Parathyroid adenoma (tissue), 2 donors: Measurements from ENCODE around the gene LRP8.
A peak's percentile ranks its signal among the peaks of the same experiment; 100 is the strongest.

Experiments
- H2AFZ ChIP-seq: fragments of 300-600 bp; sonication (generic); one replicate; pipeline ENCODE4 v1.7.0; 2017; ENCODE audit warnings: antibody characterized with exemption, mild to moderate bottlenecking
- H3K27ac ChIP-seq: fragments of 300-600 bp; sonication (generic); one replicate; pipeline ENCODE4 v1.7.0; 2017
- H3K27me3 ChIP-seq: fragments of 300-600 bp; sonication (generic); one replicate; pipeline ENCODE4 v1.7.0; 2017; ENCODE audit warnings: low read length; ENCODE audit not compliant: control insufficient read depth, insufficient read depth
- H3K36me3 ChIP-seq: fragments of 300-600 bp; sonication (generic); one replicate; pipeline ENCODE4 v1.7.0; 2017; ENCODE audit warnings: low read length; ENCODE audit not compliant: control insufficient read depth, insufficient read depth
- H3K4me1 ChIP-seq: fragments of 300-600 bp; sonication (generic); one replicate; pipeline ENCODE4 v1.7.0; 2017; ENCODE audit warnings: control low read depth
- H3K4me2 ChIP-seq: fragments of 300-600 bp; sonication (generic); one replicate; pipeline ENCODE4 v1.7.0; 2017; ENCODE audit warnings: low read length
- H3K4me3 ChIP-seq: fragments of 300-600 bp; sonication (generic); one replicate; pipeline ENCODE4 v1.7.0; 2017; ENCODE audit warnings: low read depth, low read length
- H3K79me2 ChIP-seq: fragments of 300-600 bp; sonication (generic); one replicate; pipeline ENCODE4 v1.7.0; 2017; ENCODE audit warnings: control low read depth
- H3K9ac ChIP-seq: fragments of 300-600 bp; sonication (generic); one replicate; pipeline ENCODE4 v1.7.0; 2017; ENCODE audit warnings: mild to moderate bottlenecking
- H3K9me3 ChIP-seq: fragments of 300-600 bp; sonication (generic); one replicate; pipeline ENCODE4 v1.7.0; 2017; ENCODE audit warnings: low read length; ENCODE audit not compliant: control insufficient read depth
- CTCF ChIP-seq: fragments of 300-600 bp; sonication (generic); IDR thresholded peaks from one replicate; pipeline ENCODE4 v1.7.0; 2017; ENCODE audit warnings: antibody characterized with exemption, mild to moderate bottlenecking
- donor health status: primary hyperparathyroidism.

LRP8 gene

GRCh38 chr1:53238197-53239155 is 89.4 kb downstream of the LRP8 start, which contains the start of gene MAGOH:
MAGOH (minus strand) TSS chr1:53238518; CDS start chr1:53238448, 70 bp downstream.
- Histone ChIP-seq H3K27me3 (no peaks in the 10 kb centered on the region), H3K9ac (no peak within 1 kb of the TSS), H3K9me3 (no peaks in the 10 kb centered on the region), H3K79me2 (peaks cover 5% of the 10 kb centered on the region), H3K36me3 (no peaks in the 10 kb centered on the region), H2AFZ (peak within 1 kb of the TSS; percentile 96), H3K27ac (peak within 1 kb of the TSS; percentile 48), H3K4me1 (peaks cover 5% of the 10 kb centered on the region), H3K4me2 (peak within 1 kb of the TSS; percentile 76), H3K4me3 (peak within 1 kb of the TSS; percentile 75)
- no peak for TF ChIP-seq CTCF

- Histone ChIP-seq H3K9ac (no peak overlapping the region), H3K4me2 (peak overlapping the region; percentile 76), H3K9me3 (no peaks in the 10 kb centered on the region), H2AFZ (peak overlapping the region; percentile 96), H3K27ac (no peak overlapping the region), H3K27me3 (no peaks in the 10 kb centered on the region), H3K79me2 (peaks cover 5% of the 10 kb centered on the region), H3K4me1 (peaks cover 5% of the 10 kb centered on the region), H3K36me3 (no peaks in the 10 kb centered on the region), H3K4me3 (peak overlapping the region; percentile 75)
- TF ChIP-seq CTCF, result no peak
These were observed 90.2 kb downstream of the LRP8 start for GRCh38 chr1:53237638-53238037.

- peaks cover 6% of the 10 kb centered on the region for H3K4me1 ChIP-seq
- H3K9me3 ChIP-seq, result no peaks in the 10 kb centered on the region
- H3K36me3 ChIP-seq, result no peaks in the 10 kb centered on the region
- peak overlapping the region; percentile 80 for H3K27ac ChIP-seq
- no peak for TF ChIP-seq CTCF
- H3K27me3 ChIP-seq, result no peaks in the 10 kb centered on the region
- peak overlapping the region; percentile 93 for H3K4me3 ChIP-seq
- no peaks in the 10 kb centered on the region for H3K79me2 ChIP-seq
- H3K9ac ChIP-seq, result no peak overlapping the region
- peak overlapping the region; percentile 67 for H2AFZ ChIP-seq
- peak overlapping the region; percentile 91 for H3K4me2 ChIP-seq
These were observed 106.9 kb downstream of the LRP8 start for GRCh38 chr1:53220962-53221286.

- Histone ChIP-seq H3K36me3 (no peaks in the 10 kb centered on the region), H3K79me2 (no peaks in the 10 kb centered on the region), H3K4me3 (peak within 1 kb of the TSS; percentile 93), H3K27me3 (no peaks in the 10 kb centered on the region), H2AFZ (peak within 1 kb of the TSS; percentile 67), H3K4me2 (peak within 1 kb of the TSS; percentile 91), H3K9ac (peak within 1 kb of the TSS; percentile 20), H3K9me3 (no peaks in the 10 kb centered on the region), H3K27ac (peak within 1 kb of the TSS; percentile 80), H3K4me1 (peaks cover 6% of the 10 kb centered on the region)
- no peak for TF ChIP-seq CTCF
These were observed 107.5 kb downstream of the LRP8 start, which contains the start of gene CZIB for GRCh38 chr1:53220171-53220961. CZIB (minus strand) TSS chr1:53220634; CDS start chr1:53220575, 59 bp downstream.
